K562 (cell line): ENCODE results near the gene SACS.

Source experiments
- CCNT2 ChIP-seq: IDR thresholded peaks from 2 replicates; pipeline ENCODE4 v1.6.1; 2011; ENCODE audit warnings: borderline replicate concordance, low read depth, mild to moderate bottlenecking, moderate library complexity, mixed read lengths, low read length; ENCODE audit not compliant: insufficient read length; ENCODE audit errors: extremely low read depth
- KDM5B ChIP-seq: fragments of 200-600 bp; sonication (generic); IDR thresholded peaks from 2 replicates; pipeline ENCODE4 v1.6.1; 2012; ENCODE audit warnings: low read depth, mild to moderate bottlenecking, moderate library complexity, low read length, control low read depth, inconsistent platforms; ENCODE audit not compliant: insufficient replicate concordance
- MECOM ChIP-seq: fragments of 250-450 bp; sonication (Bioruptor Pico); IDR thresholded peaks from 2 replicates; pipeline ENCODE4 v1.8.0; 2022; ENCODE audit warnings: inconsistent platforms
- RBM39 ChIP-seq: fragments of 200-400 bp; formaldehyde crosslinking; optimal IDR thresholded peaks from 2 replicates; pipeline ENCODE3; 2018; ENCODE audit warnings: low read depth, low read length
- TBL1XR1 ChIP-seq, 2 experiments: IDR thresholded peaks; 2 replicates each; pipeline ENCODE4 v1.6.1; 2012; ENCODE audit warnings: improper control_type of control experiment in 2 of 2, low read length in 2 of 2, mild to moderate bottlenecking in 1 of 2
- VEZF1 ChIP-seq: fragments of 200-800 bp; sonication (Bioruptor generic); IDR thresholded peaks from 2 replicates; pipeline ENCODE4 v1.6.1; 2017; ENCODE audit warnings: missing genetic modification characterization, missing compliant biosample characterization
- ZNF143 ChIP-seq: sonication (generic); formaldehyde crosslinking; IDR thresholded peaks from 2 replicates; pipeline ENCODE4 v1.9.0; 2022; ENCODE audit warnings: mild to moderate bottlenecking, missing genetic modification reagents

GRCh38 chr13:23469951-23470421 is 36.5 kb upstream of the SACS start:
- TF ChIP-seq CCNT2, result no peak
- TF ChIP-seq ZNF143, result no peak
- TF ChIP-seq KDM5B, result no peak
- no peak for TF ChIP-seq RBM39
- TF ChIP-seq VEZF1 (CRISPR knock-in tag), result no peak
- no peak for TF ChIP-seq TBL1XR1 (IDR thresholded peaks at IDR 0.05; ENCODE audit: low read length in 2 of 2)
- no peak for TF ChIP-seq MECOM (CRISPR knock-in tag)
